SIG-M5 (cell line): ENCODE data around the gene CES5A.
"Not testable (repeated sequence)": the region's sequence is repeated elsewhere in the genome, so short reads cannot be mapped to it uniquely, and the experiment has no call there.

ENCODE experiments used
- DNase-seq: peaks from one replicate; lab custom pipeline; 2025; lab: John Stamatoyannopoulos, UW

CES5A gene, protein sequence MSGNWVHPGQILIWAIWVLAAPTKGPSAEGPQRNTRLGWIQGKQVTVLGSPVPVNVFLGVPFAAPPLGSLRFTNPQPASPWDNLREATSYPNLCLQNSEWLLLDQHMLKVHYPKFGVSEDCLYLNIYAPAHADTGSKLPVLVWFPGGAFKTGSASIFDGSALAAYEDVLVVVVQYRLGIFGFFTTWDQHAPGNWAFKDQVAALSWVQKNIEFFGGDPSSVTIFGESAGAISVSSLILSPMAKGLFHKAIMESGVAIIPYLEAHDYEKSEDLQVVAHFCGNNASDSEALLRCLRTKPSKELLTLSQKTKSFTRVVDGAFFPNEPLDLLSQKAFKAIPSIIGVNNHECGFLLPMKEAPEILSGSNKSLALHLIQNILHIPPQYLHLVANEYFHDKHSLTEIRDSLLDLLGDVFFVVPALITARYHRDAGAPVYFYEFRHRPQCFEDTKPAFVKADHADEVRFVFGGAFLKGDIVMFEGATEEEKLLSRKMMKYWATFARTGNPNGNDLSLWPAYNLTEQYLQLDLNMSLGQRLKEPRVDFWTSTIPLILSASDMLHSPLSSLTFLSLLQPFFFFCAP

DNA sequence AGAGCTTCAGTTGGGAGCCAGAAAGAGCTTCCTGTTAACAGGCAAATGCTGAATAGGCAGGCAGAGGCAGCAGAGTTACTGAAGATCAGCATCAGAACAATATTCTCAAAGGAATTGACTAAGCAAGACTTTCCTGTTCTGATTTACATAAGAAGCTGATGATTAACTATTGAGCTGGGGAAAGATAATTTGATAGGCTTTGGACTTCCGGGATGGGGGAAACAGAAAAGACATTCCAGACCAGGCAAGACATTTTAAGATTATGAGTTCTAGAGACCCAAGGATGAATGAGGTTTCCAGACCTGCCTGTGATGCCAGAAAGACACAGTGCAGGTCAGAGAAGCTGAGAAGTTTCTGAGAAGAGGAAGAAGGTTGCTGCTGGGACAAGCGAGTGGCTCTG is at the start of gene CES5A:
Gene CES5A (minus strand): TSS at position 101 of the 400 bp plus-strand sequence. CDS start 152 bp downstream, outside the sequence.
- no peak for DNase-seq

DNA sequence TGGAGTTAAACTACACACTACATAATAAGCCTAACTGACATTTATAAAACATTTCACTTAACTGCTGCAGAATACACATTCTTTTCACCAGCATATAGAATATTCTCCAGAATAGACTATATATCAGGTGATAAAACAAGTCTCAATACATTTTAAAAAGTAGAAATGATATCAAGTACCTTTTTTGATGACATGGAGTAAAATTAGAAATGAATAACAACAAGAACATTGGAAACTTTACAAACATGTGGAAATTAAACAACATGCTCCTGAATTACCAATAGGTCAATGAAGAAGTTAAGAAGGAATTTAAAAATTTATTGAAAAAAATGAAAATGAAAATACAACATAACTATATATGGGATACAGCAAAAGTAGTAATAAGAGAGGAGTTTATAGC is 47.5 kb upstream of the CES5A start:
- no peak for DNase-seq

DNA sequence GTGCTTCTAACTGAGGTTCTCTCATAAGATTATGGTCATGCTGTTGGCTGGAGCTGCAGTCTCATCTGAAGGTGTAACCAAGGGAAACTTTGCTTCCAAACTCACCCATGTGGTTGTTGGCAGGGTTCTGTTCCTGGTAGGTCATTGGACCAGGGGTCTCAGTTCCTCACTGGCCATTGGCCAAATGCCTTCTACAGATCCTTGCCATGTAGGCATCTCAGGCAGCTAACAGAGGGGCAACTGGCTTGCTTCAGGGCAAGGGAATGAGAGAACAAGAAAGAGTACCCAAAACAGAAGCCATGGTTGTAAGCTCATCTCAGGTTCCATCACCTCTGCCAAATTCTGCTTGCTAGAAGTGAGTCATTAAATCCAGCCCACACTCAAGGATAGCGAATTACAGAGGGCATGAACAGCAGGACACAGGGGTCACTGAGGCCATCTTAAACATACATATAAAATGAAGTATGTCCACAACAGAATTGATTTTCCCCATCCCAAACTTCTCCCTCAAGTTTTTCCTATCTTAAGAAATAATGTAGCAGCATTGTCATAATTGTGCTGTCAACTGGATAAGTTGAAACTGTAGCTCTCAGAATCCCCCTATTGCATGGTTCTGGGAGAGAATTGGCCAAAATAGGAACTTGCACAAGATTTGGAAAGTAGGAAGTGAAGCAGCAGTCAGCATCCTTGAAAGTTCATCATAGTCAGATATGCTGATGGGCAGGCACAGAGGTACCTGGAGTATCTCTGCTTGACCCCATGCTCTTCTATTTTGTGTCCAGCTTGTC is 42.4 kb upstream of the CES5A start:
- no peak for DNase-seq

DNA sequence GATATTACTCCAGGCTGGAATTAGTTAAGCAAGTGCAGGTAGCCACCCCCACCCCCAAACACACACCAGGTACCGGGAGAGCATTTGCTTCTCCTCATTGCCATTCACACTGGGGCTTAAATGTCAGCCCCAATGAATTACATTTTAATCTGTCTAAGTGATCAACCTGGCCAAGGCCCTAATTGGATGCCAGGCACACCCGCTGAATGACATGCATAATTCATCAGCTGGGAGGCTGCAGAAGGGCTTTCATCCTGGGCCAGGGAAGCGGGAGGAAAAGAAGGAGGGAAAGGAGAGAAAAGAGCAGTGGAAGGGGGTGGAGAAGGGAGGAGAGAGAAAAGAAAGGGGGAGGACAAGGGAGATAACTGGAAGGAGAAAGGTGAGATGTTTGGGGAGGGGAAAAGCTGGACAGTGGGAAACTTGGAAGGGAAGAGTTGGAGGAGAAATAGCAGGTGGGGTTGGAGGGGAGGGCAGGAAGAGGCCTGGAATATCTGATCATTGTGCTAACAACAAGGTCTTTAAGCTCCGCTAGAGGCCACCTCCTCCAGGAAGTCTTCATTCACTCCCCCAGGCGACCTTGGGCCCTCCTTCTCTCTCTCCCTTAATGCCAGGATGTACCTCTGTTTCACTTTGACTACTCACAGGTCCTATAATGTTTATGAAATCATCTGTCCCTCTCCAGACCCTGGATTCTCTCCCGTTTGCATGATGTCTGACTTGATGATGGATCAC is 40.1 kb upstream of the CES5A start:
- no peak for DNase-seq

DNA sequence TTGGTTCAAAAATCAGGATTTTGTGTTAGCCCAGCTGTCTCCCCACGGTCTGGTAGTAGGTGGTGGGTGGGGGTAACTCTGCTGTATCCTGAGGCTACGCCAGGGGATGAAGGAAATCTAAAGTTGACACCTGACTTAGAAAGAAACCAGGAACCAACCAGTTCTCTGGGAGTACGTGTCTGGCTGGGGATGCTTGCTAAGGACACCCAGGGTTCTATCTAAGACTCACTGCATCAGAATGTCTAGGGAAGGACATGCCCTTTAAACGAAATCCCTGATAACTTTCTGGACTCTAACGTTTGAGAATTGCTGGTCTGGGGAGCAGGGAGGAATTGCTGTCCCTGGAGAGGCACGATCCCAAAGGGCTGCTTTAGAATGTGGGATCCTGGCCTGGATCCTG is 39.2 kb upstream of the CES5A start:
- DNase-seq = no peak

DNA sequence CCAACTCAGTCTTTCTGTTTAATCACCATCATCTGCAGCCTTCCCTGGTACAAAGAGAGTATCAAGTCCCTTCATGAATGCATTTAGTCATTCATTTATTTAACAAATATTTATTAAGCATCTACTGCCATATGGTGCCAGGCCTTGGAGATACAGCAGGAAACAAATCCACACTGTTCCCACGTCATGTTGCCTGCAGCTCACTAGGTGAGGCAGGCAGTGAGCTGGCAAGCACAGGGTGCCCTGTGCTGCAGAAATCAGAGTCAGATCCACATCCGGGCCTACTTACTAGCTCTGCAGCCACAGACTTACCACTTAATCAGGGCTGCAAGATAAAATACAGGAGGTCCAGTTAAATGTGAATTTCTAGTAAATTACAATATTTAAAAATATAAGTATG is 38.5 kb upstream of the CES5A start:
- DNase-seq = no peak

DNA sequence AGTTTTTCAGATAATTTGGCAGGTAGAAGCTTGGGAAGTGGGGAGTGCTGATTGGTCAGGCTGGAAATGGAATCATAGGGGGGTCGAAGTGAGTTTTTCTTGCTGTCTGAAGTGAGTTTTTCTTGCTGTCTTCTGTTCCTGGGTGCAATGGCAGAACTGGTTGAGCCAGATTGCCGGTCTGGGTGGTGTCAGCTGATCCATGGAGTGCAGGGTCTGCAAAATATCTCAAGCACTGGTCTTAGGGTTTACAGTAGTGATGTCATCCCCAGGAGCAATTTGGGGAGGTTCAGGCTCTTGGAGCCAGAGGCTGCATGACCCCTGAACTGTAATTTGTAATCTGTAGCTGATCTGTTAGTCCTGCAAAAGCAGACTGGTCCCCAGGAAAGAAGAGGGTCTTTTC is 37.9 kb upstream of the CES5A start:
- not testable (repeated sequence) for DNase-seq

DNA sequence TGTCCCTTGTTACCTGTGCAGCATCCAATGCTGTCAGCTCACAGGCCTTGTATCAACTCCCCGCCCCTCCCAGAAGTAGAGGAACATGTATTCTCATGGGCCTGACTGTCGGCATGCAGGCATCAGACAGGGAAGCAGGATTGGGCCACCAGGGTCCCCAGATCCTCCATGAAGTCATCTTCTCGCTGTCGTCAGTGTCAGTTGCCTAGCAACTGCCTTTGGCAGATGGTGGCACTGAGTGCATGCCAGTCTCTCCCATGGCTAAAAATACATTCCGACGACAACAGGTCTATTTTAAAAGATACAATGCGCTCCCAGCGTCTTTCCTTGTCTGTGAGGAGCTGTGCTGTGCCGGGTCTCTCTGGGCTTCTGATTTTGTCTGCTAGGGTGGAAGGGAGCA is 36.8 kb upstream of the CES5A start:
- no peak for DNase-seq

DNA sequence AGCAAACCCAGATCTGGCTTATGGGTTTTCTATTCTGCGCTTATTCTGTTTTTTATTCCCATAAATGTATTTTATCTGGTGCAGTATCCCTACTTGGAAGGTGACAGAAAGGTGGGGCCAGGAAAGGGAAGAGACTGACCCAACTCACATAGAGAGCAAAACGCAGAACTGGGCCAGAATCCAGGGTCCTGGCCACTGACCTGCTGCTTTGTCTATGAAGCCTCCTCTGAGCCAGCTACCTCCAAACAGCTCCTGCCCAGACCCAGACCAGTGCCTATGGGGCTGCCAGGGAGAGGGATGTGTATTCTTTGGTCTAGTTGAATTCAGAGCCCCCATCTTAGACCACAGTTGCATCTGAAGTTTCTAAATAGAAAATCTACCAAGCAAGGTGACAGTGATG is 36.4 kb upstream of the CES5A start:
- no peak for DNase-seq

DNA sequence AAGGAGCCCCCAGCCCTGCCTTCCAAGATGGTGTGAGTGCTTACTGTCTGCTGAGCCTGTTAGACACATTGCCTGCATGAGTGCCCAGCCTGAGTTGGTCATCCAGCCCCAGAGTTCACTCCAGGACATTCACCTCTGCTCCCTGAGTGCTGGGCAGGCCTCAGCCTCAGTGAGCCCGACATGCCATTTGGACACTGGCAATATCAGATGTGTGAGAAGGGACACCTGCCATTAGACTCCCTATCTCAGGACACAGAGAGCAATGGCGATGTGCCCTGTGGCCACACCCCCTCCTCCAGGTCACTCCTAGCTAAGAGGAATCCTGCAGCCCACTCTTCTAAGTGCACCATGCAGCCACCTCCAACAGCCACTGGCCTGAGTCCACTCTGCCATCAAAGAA is 34.7 kb upstream of the CES5A start:
- no peak for DNase-seq

DNA sequence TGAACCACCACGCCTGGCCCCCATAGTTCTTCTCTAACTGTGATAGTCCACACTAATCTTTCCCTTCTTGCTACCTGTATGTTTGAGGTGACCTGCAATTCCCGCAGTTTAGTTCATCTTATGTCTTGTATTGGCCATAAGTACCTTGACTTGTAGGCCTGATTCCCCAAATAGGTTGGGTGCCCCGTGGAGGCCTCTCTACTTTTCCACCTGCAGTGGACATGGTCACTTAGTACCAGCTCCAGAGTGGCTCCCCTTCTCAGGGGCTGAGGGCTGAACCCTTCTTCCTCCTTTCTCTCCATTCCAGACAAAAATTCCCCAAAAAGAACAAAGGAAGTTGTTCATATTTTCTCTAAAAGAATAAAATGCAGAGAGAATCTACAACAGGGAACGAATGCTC is 33.5 kb upstream of the CES5A start:
- DNase-seq = no peak

DNA sequence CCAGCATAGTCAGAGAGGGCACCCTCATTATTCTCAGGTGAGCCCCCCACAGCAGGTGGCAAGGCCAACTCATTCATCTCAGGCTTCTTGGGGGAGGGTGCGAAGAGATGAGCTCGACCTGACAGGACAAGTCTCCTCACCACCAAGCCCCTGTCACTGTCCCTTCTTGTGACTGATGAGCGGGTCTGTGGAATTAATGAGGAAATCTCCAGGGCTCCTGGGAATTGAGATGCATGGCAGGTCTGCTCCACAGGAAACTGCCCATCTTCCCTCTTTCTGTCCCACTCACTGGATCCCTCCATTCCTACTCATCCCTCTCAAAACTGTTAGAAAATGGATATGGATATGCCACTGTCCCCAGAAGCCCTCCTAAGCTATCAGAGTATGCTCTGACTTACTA is 32.5 kb upstream of the CES5A start:
- no peak for DNase-seq

DNA sequence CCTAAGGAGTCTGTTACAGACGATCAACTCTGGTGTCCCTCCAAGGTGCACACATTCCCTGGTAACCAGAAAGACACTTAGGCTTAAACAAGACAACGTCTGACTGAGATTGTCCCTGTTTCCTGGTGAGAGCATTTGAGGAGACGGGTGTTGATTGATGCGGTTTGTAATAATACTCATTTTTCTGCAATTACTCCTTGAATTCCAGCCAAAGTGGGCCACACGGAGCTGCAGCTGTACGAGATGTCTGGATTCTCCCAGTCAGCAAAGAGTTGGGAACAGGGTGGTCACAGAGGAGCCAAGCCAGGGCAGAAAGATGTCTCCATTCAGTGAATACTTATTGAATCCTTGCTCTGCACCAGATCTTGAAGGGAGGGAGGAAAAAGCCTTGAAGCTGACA is 30.9 kb upstream of the CES5A start:
- no peak for DNase-seq

DNA sequence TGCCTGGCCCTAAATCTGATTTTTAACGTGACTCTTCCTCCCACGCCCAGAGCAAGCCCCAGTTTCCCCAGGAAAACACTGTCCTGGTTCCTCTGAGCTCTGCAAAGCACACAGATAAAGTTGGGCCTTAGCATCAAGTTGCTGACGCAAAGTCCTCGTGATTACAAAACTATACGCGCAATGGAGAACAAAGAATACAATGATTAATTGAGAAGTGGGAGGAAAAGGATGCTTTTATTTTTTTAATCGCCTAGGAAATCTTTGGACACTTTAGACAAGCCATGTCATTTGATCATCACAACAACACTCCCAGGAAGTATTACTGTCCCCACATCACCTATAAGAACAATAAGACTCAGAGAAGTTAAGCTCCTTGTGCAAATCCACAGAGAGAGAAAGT is 30.5 kb upstream of the CES5A start:
- DNase-seq = no peak

DNA sequence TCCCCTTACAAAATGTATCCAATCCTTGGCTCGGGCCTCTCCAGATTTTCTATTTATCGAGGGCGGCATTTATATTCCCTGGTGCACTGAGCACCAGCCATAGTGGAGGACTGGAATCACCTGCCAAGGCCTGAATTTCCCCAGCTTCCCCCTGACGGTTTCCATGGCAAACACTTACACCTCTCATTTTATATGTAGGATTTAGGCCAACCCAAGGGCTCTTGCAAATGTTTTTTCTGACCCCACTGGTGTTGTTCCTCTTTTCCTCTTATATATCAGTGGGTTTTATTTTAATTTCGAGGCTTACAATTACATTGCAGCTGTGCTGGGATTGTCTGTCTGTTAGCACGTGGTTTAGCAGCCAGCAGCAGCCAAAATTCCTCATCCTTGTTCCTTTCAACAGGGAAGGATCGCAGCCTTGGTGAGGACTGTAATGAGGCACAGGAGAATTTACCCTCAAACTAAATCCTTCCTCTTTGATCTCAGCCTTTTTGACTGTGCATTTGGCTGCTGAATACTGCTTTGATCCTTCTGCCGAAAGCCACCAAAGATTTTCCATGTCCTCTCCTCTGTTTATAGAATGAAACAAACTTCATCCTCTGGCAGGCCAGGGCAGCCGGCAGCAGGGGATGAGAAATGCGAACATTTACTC is 26.5 kb upstream of the CES5A start:
- DNase-seq = no peak

DNA sequence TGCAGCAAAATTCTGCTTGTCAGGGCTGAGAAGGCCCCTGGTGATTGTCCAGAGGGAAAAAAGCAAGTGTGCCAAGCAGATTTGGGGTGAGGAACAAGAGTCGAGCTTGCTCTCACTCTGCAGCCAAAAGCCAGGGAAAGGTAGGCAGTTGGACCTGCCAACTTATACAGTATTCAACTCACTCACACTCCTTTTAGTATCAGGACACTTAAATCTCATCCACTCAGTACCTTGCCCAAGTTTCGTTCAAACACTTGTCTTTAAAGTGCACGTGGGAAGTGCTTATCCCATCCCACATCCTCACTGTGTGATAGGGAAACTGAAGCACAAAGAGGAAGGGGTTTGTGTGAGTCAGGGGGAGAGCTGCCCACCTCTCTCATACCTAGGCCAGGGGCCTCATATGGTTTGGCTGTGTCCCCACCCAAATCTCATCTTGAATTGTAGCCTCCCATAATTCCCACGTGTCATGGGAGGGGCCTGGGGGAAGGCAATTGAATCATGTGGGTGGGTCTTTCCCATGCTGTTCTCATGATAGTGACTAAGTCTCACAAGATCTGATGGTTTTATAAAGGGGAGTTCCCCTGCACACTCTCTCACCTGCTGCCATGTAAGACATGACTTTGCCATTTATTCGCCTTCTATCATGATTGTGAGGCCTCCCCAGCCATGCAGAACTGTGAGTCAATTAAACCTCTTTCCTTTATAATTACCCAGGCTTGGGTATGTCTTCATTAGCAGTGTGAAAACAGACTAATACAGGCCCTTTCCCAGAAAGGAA is 25.6 kb upstream of the CES5A start:
- no peak for DNase-seq

DNA sequence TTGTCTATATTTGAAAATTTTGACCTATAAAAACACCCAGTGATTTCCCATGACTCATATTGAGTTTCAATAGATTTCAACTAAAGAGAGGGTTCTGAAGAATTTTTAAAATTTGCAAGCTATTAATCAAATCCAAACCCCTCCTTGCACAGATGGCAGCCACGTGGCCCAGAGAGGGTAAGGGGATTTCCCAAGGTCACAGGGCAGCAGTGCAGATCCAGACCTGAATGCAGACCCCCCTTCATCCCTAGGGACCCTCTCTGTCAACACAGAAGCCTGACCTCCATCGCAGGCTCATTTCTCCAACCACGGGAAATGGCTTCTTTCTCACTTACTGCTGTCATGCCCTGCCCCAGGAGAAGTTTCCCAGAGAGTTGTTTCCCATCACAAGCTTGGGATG is 24.7 kb upstream of the CES5A start:
- DNase-seq = no peak

DNA sequence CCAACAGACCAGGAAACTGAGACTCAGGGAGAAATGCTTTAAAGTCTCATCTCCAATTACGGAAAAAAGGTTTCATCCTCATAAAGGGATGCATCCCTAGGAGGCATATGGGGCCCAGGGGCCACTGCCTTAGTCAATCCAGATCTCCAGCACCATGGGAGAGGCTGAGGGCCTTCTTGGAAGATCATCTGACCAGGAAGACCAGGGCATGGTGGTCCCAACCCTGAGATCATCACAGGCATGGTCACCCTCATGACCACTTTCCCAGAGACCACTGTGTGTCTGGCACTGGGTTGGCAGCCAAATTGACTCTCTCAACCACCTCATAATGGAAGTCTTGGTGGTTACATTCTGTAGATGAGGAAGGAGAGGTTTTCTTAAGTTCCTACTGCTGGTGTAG is 23.4 kb upstream of the CES5A start:
- DNase-seq = no peak

DNA sequence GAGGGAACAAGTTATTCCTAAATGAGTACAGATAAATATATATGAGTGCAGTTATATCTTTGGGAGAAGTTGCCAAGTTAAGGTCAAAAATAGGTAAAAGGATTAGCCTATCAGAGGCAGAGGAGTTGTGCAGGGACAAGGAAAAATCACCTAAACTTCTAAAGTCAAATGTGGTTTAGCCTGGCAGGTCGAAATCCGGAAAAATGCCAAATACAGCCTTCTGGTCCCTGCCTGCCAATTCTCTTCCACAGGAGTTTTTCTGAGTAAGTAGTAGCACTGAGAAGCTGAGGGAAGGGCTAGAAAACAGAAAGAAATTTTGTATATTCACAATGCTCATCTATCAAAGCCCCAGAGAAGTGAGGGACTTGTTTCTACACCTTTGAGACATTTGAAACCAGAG is 17.6 kb upstream of the CES5A start:
- no peak for DNase-seq

DNA sequence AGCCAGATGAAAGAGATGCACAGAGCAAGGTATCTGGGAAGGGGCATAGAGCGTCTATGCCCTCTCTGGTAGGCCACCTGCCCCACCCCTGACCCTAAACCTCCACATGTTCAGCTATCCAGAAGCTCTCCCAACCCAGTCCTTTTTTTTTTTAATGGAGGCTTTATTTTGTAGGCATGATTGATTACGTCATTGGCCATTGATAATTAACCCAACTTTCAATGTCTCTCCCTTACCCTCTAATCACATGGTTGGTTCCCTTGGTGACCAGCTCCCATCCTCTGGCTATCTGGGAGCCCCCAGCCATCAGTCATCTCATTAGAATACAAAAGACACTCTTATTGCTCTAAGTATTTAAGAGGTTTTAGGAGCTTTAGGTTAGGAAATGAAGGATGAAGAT is 14.3 kb upstream of the CES5A start:
- DNase-seq = no peak

DNA sequence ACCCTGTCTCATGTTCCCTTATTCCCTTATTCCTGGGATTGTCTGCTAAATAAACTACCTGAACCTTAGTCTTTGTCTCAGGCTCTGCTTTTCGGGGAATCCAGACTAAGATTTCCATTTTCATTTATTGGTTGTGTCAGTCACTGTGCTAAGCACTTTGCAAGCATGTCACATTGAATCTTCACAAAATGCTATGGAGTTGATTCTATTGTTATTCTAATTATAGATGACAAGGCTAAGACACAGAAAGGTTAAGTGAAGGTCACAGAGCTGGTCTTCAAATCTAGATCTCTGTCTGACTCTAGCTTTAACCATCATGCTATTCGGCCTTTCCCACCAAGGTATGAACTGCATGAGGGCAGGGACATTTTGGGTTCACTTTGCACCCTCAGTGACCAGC is 13.4 kb upstream of the CES5A start:
- DNase-seq = no peak
